HG02759 (cell line): ENCODE measurements around the gene NECTIN1.

Experiments used
- ATAC-seq: cut with Tn5 transposase; IDR thresholded peaks from one replicate; pipeline ENCODE4 v1.9.1; 2021; ENCODE audit warnings: mild to moderate bottlenecking, moderate library complexity; ENCODE audit not compliant: unreplicated experiment

Gene NECTIN1

GRCh38 chr11:119737366-119738058 lies 8.5 kb upstream of the NECTIN1 start:
- ATAC-seq, result no peak

- ATAC-seq, result no peak
Observed at GRCh38 chr11:119734788-119735187, 5.8 kb upstream of the NECTIN1 start.

GRCh38 chr11:119730789-119731386 lies 1.9 kb upstream of the NECTIN1 start:
- no peak for ATAC-seq

- no peak for ATAC-seq
Observed at GRCh38 chr11:119729951-119730613, 1.1 kb upstream of the NECTIN1 start.

GRCh38 chr11:119729581-119729927 lies 554 bp upstream of the NECTIN1 start:
- peak; percentile 17 for ATAC-seq

- no peak for ATAC-seq
Observed at GRCh38 chr11:119728211-119728626, 781 bp downstream of the NECTIN1 start.

GRCh38 chr11:119727523-119728151 lies 1.4 kb downstream of the NECTIN1 start:
- no peak for ATAC-seq

GRCh38 chr11:119726585-119727522 lies 2.1 kb downstream of the NECTIN1 start:
- ATAC-seq, result no peak

GRCh38 chr11:119726150-119726553 lies 2.8 kb downstream of the NECTIN1 start:
- no peak for ATAC-seq

GRCh38 chr11:119724956-119725355 lies 4.0 kb downstream of the NECTIN1 start:
- no peak for ATAC-seq

GRCh38 chr11:119723952-119724325 lies 5.1 kb downstream of the NECTIN1 start:
- no peak for ATAC-seq

- ATAC-seq, result no peak
Observed at GRCh38 chr11:119723243-119723951, 5.6 kb downstream of the NECTIN1 start.

- ATAC-seq, result no peak
Observed at GRCh38 chr11:119722281-119722794, 6.7 kb downstream of the NECTIN1 start.

GRCh38 chr11:119721129-119722120 lies 7.6 kb downstream of the NECTIN1 start:
- ATAC-seq, result no peak

GRCh38 chr11:119720311-119720913 lies 8.6 kb downstream of the NECTIN1 start:
- ATAC-seq, result no peak

GRCh38 chr11:119717839-119718534 lies 11.0 kb downstream of the NECTIN1 start:
- ATAC-seq, result no peak

GRCh38 chr11:119716582-119717498 lies 12.2 kb downstream of the NECTIN1 start:
- ATAC-seq, result no peak
